Subcutaneous adipose tissue (tissue), 4 donors: ENCODE measurements around the gene GPR32. TPM values are rescaled to one million over a fixed set of nuclear protein-coding genes. Genes with fewer than 3 reads are reported as not detected.

Experiments
- total RNA-seq, 4 donors: library from RNA; depleted of rRNA; stranded (reverse); fragments of >200 nt; gene quantifications; one replicate each; pipeline ENCODE4 v1.1.0, GENCODE V29; 2016
- TF ChIP-seq, protein P1 (sequence below): fragments of 450-650 bp; IDR thresholded peaks from one replicate; pipeline ENCODE4 v1.5.1; 2016; ENCODE audit warnings: low read depth, mild to moderate bottlenecking, control low read depth, antibody characterized with exemption, moderate library complexity

GPR32 gene
- total RNA-seq, 4 donors from 2014 or later, result not detected

- TF ChIP-seq, protein P1, sequence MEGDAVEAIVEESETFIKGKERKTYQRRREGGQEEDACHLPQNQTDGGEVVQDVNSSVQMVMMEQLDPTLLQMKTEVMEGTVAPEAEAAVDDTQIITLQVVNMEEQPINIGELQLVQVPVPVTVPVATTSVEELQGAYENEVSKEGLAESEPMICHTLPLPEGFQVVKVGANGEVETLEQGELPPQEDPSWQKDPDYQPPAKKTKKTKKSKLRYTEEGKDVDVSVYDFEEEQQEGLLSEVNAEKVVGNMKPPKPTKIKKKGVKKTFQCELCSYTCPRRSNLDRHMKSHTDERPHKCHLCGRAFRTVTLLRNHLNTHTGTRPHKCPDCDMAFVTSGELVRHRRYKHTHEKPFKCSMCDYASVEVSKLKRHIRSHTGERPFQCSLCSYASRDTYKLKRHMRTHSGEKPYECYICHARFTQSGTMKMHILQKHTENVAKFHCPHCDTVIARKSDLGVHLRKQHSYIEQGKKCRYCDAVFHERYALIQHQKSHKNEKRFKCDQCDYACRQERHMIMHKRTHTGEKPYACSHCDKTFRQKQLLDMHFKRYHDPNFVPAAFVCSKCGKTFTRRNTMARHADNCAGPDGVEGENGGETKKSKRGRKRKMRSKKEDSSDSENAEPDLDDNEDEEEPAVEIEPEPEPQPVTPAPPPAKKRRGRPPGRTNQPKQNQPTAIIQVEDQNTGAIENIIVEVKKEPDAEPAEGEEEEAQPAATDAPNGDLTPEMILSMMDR, result no peak
Measured at GRCh38 chr19:50790922-50791467, 20.7 kb downstream of the GPR32 start.

GRCh38 chr19:50791594-50792271, 21.5 kb downstream of the GPR32 start:
- TF ChIP-seq, protein P1, result no peak

DNA sequence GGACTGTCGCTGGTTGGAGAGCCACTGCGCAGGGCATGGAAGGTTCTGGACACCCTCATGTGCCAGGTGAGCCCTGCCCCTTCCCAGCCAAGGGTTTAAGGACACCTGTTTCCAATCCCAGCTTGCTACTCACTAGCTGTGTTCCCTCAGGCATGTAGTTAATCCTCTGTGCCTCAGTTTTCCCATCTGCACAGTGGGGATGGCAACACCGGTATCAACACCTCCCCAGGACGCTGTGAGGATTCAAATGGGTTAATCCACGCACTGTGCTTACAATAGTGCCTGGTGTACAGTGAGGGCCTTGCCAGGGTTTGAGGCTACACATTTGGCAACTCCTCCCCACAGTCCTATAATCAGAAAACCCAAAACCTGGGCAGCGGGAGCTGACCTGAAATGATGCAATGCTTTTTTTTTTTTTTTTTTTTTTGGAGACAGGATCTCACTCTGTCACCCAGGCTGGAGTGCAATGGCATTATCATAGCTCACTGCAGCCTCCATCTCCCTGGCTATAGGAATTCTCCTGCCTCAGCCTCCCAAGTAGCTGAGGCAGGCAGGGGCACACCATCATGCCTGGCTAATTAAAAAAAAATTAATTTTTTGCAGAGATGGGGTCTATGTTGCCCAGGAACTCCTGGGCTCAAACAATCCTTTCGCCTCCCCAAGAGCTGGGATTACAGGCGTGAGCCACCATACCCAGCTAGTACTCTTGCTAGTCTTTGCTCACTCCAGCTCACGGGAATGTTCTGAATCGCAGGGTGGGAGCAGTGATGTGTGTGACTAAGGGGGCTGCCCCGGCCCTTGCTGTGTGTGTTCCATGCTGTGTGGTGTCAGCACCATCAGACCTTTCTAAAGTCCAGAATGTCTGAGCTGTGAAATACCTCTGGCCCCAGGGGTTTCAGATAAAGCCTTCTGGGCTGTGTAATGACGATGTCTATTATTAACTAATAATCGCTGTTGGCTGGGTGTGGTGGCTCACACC, 22.3 kb downstream of the GPR32 start:
- TF ChIP-seq, protein P1, result no peak

DNA sequence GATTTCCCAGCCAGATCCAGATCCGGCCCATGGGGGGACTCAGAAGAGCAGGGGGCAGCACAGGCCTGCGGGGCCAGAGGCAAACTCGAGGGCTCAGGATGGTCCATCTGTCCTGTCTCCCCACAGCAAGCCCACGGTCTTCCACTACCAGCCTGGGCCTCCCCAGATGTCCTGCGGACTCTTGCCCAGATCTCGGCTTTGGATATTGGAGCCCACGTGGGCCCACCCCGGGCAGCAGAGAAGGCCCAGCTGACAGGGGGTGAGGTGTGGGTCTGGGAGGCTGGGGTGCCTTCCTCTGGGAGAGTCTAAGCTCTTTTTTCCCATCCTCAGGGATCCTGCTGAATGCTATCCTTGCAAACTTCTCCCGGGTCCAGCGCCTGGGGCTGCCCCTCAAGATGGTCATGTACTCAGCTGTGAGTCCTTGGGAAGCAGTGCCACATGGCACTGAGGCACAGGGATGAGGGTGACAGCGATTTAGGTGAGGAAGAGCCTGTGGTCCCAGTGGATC, 23.3 kb downstream of the GPR32 start:
- TF ChIP-seq, protein P1, result no peak

DNA sequence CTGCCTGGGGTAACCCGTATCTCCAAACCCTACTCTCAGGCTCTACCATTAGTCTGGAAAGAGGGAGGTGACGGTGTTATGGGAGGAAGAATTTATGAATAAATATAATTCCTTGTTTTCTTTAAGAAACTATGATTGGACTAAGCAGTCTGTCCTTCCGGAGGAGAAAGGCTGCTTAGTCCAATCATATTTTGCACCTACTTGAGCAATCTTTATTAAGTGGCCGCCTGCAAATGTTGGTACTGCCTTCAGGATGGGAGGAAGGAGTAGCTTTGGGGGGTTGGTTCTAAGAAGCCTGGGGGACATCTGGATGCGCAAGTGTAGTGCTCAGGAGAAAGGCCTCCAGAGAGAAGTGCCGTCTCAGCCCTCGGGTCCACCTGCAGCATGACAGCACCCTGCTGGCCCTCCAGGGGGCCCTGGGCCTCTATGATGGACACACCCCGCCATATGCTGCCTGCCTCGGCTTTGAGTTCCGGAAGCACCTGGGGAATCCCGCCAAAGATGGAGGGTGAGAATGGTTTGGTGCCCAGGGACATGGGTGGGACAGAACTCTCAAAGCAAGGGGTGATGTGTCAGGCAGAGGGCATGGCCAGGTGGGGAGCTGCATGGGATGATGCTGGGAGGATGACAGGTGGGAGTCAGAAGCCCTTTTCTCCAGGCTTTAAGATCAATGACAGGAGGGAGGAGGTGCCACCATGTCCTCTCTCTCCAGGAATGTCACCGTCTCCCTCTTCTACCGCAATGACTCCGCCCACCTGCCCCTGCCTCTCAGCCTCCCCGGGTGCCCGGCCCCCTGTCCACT, 24.0 kb downstream of the GPR32 start:
- TF ChIP-seq, protein P1, result no peak

DNA sequence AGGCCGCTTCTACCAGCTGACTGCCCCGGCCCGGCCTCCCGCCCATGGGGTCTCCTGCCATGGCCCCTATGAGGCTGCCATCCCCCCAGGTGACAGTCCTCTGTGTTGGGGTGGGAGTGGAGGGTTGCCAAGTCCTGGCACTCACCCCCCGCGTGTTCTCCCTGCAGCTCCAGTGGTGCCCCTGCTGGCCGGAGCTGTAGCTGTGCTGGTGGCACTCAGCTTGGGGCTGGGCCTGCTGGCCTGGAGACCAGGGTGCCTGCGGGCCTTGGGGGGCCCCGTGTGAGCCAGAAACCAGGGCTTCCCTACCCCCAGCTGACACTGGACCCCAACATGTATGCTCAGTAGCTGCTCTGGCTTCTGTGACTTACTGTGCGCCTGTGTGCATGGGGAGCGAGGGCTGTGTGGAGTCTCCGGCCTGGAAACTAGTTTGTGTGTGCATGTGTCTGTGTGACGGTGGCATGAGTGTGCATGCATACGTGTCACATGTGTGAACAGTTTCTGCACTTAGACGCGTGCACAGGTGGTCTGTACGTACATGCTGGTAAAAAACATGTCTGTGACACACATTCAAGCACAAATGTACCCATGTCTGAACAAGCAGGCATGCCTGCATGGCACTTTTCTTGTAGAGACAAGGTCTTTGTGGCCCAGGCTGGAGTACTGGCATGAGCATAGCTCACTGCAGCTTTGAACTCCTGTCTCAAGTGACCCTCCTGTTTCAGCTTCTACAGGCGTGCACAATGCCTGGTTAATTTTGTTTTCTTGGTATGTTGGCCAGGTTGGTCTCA, 24.8 kb downstream of the GPR32 start:
- TF ChIP-seq, protein P1, result no peak
